ENCODE data around the gene AHRR.

DNA sequence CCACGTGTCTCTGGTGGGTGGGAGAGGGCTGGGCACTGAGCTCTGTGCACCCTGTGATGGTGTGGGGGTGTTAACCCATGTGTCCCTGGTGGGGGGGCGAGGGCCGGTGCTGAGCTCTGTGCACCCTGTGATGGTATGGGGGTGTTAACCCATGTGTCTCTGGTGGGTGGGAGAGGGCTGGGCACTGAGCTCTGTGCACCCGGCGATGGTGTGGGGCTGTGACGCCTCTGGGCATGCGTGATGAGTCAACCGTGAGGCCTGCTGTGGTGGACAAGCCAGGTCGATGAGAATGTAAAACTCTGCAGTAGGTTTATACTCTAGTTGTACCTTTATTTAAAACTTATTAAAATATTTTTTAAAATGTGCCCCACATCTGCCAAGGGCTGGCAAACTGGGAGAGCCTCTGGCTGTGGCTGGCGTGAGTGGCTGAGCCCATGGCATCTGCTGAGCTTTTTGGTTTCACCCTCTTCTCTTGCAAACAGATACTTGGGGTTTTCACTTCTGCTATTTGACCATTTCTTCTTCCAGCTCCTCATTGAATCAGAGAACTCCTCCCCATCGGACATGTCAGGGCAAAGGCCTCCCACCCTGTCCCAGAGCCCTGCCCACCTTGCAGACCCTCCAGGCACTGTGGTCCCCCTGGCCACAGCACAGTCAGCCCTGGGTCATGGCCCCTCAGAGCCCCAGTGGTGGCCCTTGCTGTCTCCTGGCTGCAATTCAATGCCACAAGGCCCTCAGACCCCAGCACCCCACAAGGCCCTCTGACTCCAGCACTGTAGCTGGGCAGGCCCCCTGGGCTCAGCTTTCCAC lies 103.0 kb downstream of the AHRR start:
- TF ChIP-seq, protein P1, sequence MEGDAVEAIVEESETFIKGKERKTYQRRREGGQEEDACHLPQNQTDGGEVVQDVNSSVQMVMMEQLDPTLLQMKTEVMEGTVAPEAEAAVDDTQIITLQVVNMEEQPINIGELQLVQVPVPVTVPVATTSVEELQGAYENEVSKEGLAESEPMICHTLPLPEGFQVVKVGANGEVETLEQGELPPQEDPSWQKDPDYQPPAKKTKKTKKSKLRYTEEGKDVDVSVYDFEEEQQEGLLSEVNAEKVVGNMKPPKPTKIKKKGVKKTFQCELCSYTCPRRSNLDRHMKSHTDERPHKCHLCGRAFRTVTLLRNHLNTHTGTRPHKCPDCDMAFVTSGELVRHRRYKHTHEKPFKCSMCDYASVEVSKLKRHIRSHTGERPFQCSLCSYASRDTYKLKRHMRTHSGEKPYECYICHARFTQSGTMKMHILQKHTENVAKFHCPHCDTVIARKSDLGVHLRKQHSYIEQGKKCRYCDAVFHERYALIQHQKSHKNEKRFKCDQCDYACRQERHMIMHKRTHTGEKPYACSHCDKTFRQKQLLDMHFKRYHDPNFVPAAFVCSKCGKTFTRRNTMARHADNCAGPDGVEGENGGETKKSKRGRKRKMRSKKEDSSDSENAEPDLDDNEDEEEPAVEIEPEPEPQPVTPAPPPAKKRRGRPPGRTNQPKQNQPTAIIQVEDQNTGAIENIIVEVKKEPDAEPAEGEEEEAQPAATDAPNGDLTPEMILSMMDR (IDR thresholded peaks at IDR 0.05; ENCODE audit: low read length), result no peak
- TF ChIP-seq EZH2 (IDR thresholded peaks at IDR 0.05; ENCODE audit: borderline replicate concordance, low read length), result no peak
